ENCODE results near the gene SORBS1.

GRCh38 chr10:95475003-95475383, 86.2 kb downstream of the SORBS1 start:
- TF ChIP-seq CTCF (IDR thresholded peaks at IDR 0.05; ENCODE audit: poor library complexity) (no peak), EZH2phosphoT487 (IDR thresholded peaks at IDR 0.05; ENCODE audit: low read depth, severe bottlenecking, unreplicated experiment) (no peak), EZH2 (IDR thresholded peaks at IDR 0.05; ENCODE audit: borderline replicate concordance) (no peak)

Measured in hepatocyte (in vitro differentiated cells).